ENCODE results near the gene TRPM5. TPM values are rescaled to one million over a fixed set of nuclear protein-coding genes. Genes with fewer than 3 reads are reported as not detected.

TRPM5 gene
- total RNA-seq, 1 donor from 2014 or later, result 0.34 TPM

- no peaks in the 10 kb centered on the region for H4K20me1 ChIP-seq (ENCODE audit: low read depth)
- no peak overlapping the region for H3K9ac ChIP-seq
- H3K27me3 Mint-ChIP-seq (ENCODE audit: insufficient read depth, low read depth), result peaks cover 2% of the 10 kb centered on the region
- H3K4me1 ChIP-seq, result no peaks in the 10 kb centered on the region
- H3K36me3 ChIP-seq, result no peaks in the 10 kb centered on the region
- H3K27me3 ChIP-seq, result no peaks in the 10 kb centered on the region
- no peak overlapping the region for H3K4me2 ChIP-seq
- peaks cover 3% of the 10 kb centered on the region for H3K4me1 Mint-ChIP-seq
- no peak for DNase-seq (ENCODE audit: low spot score)
- no peaks in the 10 kb centered on the region for H3K36me3 Mint-ChIP-seq
- H3K27ac Mint-ChIP-seq, result no peak overlapping the region
- no peak overlapping the region for H2AFZ ChIP-seq (replicated peaks)
- no peaks in the 10 kb centered on the region for H3K79me2 ChIP-seq (ENCODE audit: low read depth)
- TF ChIP-seq CTCF (IDR thresholded peaks at IDR 0.05) (no peak), EZH2 (IDR thresholded peaks at IDR 0.05) (no peak), EZH2phosphoT487 (IDR thresholded peaks at IDR 0.05) (no peak)
- H3K4me3 Mint-ChIP-seq, result no peak overlapping the region
- H3F3A ChIP-seq (ENCODE audit: low read depth), result no peaks in the 10 kb centered on the region
- no peaks in the 10 kb centered on the region for H3K9me3 ChIP-seq (ENCODE audit: low read depth)
- H3K4me3 ChIP-seq, result no peak overlapping the region
- H3K9me3 Mint-ChIP-seq, result no peaks in the 10 kb centered on the region
- no peak overlapping the region for H3K27ac ChIP-seq
Observed at GRCh38 chr11:2421996-2422395, 22.3 kb downstream of the TRPM5 start.

GRCh38 chr11:2421226-2421994, 22.9 kb downstream of the TRPM5 start:
- Histone ChIP-seq H3K4me2 (no peak overlapping the region), H3K4me1 (no peaks in the 10 kb centered on the region), H3K79me2 (ENCODE audit: low read depth) (no peaks in the 10 kb centered on the region), H3K9me3 (ENCODE audit: low read depth) (no peaks in the 10 kb centered on the region), H3F3A (ENCODE audit: low read depth) (no peaks in the 10 kb centered on the region), H3K27ac (no peak overlapping the region), H4K20me1 (ENCODE audit: low read depth) (no peaks in the 10 kb centered on the region), H2AFZ (replicated peaks) (no peak overlapping the region), H3K27me3 (no peaks in the 10 kb centered on the region), H3K4me3 (no peak overlapping the region), H3K9ac (no peak overlapping the region), H3K36me3 (no peaks in the 10 kb centered on the region)
- H3K4me3 Mint-ChIP-seq, result no peak overlapping the region
- H3K27me3 Mint-ChIP-seq (ENCODE audit: insufficient read depth, low read depth), result no peaks in the 10 kb centered on the region
- no peaks in the 10 kb centered on the region for H3K9me3 Mint-ChIP-seq
- TF ChIP-seq CTCF (IDR thresholded peaks at IDR 0.05) (no peak), EZH2 (IDR thresholded peaks at IDR 0.05) (no peak), EZH2phosphoT487 (IDR thresholded peaks at IDR 0.05) (no peak)
- peaks cover 3% of the 10 kb centered on the region for H3K4me1 Mint-ChIP-seq
- no peak overlapping the region for H3K27ac Mint-ChIP-seq
- no peaks in the 10 kb centered on the region for H3K36me3 Mint-ChIP-seq
- no peak for DNase-seq (ENCODE audit: low spot score)

GRCh38 chr11:2420502-2421225, 23.6 kb downstream of the TRPM5 start:
- H3K9me3 ChIP-seq (ENCODE audit: low read depth), result no peaks in the 10 kb centered on the region
- no peak overlapping the region for H3K27ac ChIP-seq
- peak overlapping the region; percentile 45 for H2AFZ ChIP-seq (replicated peaks)
- TF ChIP-seq CTCF (IDR thresholded peaks at IDR 0.05), result peak; percentile 89
- no peak for TF ChIP-seq EZH2phosphoT487 (IDR thresholded peaks at IDR 0.05)
- H3K4me2 ChIP-seq, result no peak overlapping the region
- no peaks in the 10 kb centered on the region for H4K20me1 ChIP-seq (ENCODE audit: low read depth)
- no peaks in the 10 kb centered on the region for H3K4me1 ChIP-seq
- no peaks in the 10 kb centered on the region for H3K36me3 ChIP-seq
- peak; percentile 93 for DNase-seq (ENCODE audit: low spot score)
- no peaks in the 10 kb centered on the region for H3K79me2 ChIP-seq (ENCODE audit: low read depth)
- no peaks in the 10 kb centered on the region for H3K9me3 Mint-ChIP-seq
- H3K4me3 ChIP-seq, result no peak overlapping the region
- no peak overlapping the region for H3K4me3 Mint-ChIP-seq
- no peaks in the 10 kb centered on the region for H3F3A ChIP-seq (ENCODE audit: low read depth)
- no peaks in the 10 kb centered on the region for H3K27me3 ChIP-seq
- peaks cover 3% of the 10 kb centered on the region for H3K4me1 Mint-ChIP-seq
- no peak overlapping the region for H3K9ac ChIP-seq
- no peaks in the 10 kb centered on the region for H3K27me3 Mint-ChIP-seq (ENCODE audit: insufficient read depth, low read depth)
- no peak overlapping the region for H3K27ac Mint-ChIP-seq
- no peaks in the 10 kb centered on the region for H3K36me3 Mint-ChIP-seq

All from neural progenitor cell (in vitro differentiated cells).